NCI-H128 (cell line): ENCODE data around the gene BBS9.
"Not testable (repeated sequence)": the region's sequence is repeated elsewhere in the genome, so short reads cannot be mapped to it uniquely, and the experiment has no call there.

ENCODE experiments used
- DNase-seq: peaks from one replicate; lab custom pipeline; 2025; ENCODE audit not compliant: unreplicated experiment; lab: John Stamatoyannopoulos, UW

The BBS9 gene

DNA sequence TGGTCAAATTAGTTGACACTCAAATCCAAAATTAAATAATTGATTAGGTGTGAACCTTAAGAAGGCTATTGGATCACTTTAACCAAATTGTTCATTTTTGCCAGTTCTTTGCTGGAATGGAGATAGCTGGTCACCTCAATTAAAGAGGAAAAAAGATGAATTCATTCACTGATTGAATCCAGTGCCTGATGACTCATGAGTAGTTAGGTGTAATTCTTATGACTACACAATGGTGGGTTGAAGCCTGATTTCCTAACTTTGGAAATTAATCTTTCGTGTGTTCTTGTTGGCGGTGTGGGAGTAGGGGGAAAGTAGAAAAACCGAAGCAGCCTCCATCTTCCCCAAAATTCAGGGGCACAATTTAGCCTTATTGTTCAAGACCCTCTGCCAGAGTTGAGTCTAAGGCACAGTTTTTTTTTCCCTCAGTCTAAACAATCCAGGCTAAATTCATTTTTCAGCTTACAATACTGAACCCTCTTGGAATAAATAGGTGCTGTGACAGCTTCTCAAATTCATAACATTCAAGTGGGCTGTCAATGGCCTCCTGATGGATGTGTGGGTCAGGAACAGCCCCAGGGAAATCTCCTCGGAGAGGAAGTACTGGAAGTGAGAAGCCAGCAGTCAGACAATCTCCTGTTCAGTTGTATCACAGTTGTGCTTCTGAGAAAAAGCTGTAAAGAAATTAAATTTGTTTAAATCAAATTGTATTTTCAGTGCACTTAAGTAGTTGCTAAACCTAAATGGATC lies 356.6 kb downstream of the BBS9 start:
- no peak for DNase-seq

DNA sequence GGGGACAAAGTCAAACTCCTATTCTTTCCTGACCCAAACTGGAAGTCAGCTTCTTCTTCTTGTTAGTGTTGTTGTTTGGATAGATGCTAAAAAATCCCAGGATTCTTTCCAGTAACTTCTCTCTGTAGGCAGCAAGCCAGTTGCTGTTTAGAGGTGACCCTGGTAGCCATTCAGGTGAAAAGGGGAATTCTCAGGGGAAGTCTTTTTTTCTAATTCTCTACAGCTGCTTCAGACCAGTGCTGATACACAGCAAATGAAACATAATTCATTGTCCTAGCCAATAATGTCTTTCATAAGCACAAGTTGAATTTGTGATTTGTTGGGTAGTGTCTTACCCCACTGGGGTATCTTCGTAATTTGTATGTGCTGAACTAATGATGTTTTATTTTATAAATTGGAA lies 357.3 kb downstream of the BBS9 start:
- no peak for DNase-seq

DNA sequence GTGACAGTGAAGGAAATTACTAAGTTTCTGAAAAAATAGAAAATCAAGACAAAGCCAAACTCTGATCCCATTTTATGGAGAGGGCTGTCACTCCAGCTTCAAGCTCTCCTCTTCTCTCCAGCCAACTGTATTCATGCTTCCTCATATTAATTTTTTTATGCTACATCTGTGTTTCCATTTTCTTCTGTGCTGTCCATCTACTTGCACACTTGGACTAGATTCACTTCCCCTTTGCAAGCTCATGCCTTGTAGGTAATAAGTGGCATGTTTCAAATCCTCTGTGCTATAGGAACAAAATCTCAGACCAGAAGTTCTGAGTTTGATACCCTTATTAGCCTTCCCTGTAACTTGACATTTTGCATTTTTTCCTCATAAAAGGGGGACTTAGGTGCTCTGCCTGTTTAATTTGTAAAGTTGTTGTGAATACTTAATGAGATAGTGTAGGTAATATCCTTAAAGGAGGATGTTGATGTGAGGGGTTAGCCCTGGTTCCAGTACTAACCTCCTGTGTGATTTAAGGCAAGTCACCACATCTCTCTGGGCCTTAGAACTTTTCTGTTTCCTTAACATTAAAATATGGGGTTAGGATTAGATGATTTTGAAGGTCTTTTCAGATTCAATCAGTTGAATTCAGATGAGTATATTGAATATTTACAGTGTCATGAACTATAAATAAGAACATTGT lies 358.8 kb downstream of the BBS9 start:
- no peak for DNase-seq

DNA sequence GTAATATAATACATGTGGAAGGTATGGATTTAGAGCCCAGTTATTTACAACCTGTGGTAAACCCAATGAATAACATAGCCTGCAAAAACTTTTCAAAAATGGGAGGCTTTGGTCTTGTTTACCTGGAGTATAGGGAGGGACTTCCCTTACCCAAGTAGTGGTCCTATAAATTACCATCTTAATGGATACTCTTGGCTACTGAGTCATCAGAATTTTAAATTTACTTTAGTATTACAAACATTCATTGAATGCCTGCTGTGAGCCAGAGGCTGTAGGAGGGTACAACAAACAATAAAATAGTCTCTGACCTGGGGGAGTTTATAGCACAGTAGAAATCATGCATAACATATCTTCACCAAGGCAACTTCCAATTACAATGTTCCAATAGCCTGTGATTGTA lies 365.1 kb downstream of the BBS9 start:
- DNase-seq, result no peak

DNA sequence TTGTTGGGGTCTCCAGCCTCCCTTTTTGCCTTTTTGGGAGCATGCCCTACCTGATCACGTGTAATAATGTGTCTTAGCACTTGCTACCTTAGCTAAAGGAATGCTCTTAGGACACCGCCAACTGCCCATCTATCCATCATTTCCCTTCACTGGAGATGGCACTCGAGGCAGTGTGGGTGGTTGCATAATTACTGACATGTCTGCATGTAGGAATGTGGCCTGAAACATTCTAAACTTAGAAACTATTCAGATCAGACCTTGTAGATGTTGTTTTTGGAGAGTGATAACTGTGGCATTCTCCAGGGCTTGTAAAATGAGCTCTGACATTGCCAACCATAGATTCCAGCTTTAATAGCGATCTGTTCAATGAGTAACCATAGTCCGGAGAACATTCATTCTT lies 365.8 kb downstream of the BBS9 start:
- DNase-seq, result no peak

DNA sequence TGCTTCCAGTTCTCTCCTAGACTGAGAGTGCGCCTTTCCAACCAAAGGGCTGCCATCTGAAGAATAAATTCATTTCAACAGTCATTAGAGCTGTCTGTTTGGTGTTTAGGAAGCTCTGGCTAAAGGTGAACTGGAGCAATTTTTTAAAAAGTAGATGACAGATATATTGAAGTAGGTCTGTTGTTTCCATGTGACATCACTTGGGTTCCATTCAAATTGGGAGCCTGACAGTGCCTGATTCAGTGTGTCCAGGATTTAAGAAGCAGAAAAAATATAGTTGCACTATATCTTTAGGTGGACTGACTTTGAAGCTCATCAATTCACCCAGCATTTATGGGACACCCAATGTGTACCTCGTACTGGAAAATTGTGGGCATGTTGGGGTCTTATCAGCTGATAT lies 367.7 kb downstream of the BBS9 start:
- DNase-seq, result no peak

DNA sequence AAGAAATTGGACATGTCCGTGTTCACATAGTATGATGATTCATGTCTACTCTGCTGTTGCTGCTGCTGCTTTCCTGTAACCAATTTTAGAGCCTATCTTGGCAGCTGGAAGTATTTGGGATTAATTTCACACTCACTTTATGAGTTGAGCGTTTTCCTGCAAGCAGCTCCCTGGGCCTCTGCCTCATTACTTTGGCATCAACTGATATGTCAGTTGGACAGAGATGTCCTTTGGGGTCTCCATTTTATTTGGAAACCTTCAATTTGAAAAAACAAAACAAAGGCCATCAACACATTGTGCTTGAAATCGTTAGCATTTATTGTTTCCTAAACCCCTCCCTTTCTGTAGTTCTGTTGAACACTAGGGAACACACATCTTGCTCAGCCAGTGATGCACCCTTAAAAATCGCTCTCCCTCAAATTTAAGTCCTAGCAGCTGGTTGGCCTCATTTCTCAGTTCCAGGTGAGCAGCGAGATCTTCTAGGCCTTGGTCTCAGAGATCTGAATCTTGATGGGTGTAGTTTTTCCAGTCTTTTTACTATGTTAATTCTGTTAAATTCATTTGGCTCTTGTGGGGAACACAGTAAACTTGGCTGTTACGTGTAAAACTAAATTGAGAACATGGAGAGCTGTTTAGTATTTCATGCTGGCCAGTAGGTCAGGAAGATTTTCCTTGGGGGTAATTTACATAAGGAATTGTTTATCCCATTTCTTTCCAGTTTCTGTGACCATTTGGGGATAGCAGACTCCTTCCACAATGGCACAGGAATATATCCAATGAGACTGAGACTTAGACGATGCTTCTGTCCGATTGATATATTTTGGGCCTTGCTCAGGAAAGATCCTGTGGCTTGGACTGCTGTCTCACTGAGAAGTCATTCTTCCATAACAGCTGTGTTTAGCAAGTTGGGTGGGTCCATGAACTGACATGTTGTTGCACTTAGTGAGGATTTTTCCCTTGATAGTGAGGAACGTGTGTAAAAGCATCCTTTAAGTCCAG lies 371.6 kb downstream of the BBS9 start:
- no peak for DNase-seq

DNA sequence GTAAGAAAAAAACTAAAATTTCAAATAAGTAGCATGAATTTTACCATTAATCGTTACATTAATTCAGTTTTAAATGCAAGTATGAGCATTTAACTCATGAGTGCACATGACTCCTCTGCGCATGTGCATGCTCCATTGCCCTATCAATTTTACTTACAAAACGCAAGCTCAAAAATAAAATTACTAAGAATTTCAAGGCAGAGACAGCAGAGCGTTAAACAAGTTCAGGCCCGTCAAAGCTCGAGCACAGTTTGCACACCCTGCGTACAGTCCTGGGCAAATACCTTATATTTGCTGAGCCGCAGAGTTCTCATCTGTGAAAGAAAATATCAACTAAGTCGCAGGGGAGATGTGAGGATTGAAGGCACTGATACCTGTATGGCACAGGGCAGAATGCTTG lies 373.6 kb downstream of the BBS9 start:
- no peak for DNase-seq

DNA sequence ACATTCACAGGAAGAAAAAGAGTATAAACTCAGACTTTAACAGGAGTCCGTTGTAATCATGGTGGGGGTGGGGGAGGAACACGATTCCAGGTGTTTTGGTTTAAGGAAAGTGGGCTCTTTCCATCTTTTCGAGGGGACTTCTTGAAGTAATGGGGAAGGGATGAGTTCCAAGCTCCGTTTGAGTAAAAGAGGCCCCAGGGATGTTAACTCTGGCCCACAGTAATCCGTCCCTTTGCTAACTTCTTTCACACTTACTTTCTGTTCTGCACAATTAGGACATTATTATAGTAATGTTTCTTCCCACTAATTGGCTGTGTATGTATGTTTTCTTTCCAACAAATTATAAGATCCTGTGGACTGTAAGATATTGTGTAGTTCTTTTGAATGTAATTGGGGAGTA lies 374.4 kb downstream of the BBS9 start:
- no peak for DNase-seq

DNA sequence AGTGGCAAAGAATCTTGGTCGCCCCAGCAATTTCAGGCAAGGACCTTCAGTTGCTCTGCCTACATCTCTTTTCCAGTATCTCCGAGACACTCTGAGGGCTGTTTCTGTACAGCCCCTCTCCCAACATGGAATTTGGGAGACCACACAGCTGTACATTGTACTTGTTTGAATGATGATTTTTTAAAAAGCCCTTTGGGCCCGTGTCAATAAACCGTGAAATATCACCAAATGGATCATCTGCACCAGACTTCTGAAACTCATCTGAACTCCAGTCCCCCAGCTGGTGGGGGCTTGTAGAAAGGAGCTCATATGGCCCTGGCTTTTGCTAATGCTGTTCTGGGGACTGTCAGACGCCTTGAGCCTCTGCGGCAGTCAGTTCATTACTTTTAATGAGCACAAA lies 374.9 kb downstream of the BBS9 start:
- no peak for DNase-seq

DNA sequence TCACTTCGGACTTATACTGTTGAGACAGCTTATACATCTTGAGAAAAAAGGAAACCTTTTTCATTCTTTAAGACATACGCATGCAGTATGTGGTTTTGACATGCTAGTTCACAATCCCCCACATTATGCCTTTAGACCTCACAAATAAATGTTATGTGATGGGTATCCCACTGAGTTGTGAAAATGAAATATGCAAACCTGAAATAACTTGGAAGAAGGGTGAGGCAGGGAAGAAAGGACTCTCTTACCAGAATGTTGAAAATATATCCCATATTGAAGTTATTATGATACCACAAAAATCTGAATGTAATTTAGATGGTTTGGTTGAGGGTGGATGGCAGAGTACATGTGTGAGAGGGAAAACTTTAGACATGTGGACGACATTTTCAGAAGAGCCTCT lies 379.8 kb downstream of the BBS9 start:
- no peak for DNase-seq

DNA sequence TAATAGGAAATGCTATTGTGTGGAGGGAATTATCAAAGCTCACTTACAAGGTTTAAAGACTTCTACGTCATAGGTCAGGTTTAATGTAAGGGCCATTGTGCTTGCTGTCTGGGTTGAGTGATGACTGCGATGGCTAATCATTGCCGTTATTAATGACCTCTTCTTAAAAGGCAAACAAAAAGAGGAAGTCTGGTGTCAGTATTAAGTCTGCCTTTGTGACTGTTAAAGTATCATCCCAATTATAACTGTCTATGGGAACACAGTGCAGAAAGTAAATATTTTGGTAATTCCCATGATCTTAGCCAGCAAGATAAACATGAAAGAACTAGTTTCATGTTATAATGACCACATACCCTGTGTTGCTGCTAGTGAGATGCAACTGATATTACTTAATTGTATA lies 382.4 kb downstream of the BBS9 start:
- DNase-seq, result no peak

DNA sequence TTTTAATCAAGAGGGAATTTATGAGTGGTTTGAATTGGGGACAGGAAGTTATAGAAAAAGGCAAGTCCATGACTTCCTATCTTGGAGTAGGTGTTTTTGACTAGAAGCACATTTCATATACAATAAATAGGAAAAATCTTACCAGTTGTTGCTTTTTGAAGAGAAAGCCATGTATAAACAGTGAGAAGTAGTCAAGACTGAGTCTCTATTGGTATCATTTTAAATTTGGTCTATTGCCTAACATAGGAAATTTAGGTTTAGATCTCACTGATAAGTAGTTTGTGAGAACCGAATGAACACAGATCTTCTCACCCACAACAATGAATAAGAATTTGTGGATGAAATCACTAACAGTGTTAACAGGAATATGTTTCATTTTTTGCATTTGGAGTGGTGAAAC lies 387.2 kb downstream of the BBS9 start:
- DNase-seq, result no peak

DNA sequence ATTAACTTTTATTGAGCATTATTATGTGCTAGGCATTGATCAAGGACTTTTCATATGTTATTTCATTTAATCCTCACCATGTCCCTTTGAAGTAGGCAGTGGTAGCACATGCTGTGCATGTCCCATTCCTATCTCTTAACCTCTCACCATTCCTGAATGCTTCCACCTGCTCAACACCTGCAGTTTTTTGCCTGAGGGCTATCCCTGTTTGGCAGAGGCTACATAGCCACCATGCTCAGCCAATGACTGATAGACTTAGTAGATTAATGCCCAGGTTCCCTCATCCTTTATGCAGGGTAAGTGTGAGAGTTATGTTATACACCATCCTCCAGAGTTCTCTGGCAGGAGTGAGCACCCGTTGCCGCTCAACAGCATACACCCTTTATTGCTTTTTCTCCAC lies 387.8 kb downstream of the BBS9 start:
- no peak for DNase-seq

DNA sequence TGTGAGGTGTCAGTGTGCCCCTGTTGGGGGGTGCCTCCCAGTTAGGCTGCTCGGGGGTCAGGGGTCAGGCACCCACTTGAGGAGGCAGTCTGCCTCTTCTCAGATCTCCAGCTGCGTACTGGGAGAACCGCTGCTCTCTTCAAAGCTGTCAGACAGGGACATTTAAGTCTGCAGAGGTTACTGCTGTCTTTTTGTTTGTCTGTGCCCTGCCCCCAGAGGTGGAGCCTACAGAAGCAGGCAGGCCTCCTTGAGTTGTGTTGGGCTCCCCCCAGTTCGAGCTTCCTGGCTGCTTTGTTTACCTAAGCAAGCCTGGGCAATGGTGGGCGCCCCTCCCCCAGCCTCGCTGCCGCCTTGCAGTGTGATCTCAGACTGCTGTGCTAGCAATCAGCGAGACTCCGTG lies 397.6 kb downstream of the BBS9 start:
- DNase-seq, result not testable (repeated sequence)

DNA sequence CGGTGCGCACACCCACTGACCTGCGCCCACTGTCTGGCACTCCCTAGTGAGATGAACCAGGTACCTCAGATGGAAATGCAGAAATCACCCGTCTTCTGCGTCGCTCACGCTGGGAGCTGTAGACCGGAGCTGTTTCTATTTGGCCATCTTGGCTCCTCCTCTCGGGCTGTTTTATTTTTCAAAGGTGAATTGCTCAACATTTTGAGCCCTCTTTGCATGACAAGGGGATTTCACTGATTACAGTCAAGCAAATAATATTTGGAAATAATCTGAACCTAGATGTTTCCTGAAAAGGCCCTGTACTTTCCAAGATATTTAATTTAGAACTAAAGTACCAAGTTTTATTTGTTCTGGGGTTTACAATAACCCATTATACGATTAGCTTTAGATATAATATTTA lies 398.2 kb downstream of the BBS9 start:
- not testable (repeated sequence) for DNase-seq

DNA sequence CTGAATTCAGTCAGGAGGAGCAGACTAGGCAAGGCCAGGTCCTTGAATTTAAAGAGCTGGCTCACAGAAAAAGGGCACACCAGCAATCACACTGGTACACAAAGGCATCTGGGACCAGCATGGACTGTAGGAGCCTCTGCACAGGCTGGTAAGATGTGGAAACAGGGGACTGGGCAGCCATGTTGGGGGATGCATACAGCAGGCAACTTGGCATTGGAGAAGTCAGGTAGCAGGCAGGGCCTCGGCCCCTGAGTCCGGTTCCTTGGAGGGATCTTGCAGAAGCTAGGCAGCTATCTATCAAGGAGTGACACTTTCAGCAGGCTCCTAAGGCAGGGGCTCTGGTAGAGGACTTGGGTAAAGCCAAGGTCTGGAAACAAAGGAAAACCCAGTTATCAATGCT lies 399.7 kb downstream of the BBS9 start:
- no peak for DNase-seq

DNA sequence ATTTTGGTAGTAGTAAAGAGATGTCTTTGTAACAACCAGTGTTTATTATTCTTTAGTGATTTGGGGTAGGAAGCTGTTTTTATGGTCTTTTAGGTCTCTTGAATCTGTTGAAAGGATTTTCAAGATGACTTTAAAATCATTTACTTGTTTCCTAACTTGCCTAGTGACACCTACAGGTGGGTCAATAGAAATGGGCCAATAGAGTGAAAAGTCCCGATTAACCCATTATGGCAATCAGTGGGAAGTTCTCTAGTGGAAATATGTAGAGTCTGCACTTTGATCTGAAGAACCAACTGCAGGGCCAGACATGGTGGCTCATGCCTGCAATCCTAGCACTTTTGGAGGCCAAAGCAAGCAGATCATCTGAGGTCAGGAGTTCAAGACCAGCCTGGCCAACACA lies 401.3 kb downstream of the BBS9 start:
- no peak for DNase-seq

DNA sequence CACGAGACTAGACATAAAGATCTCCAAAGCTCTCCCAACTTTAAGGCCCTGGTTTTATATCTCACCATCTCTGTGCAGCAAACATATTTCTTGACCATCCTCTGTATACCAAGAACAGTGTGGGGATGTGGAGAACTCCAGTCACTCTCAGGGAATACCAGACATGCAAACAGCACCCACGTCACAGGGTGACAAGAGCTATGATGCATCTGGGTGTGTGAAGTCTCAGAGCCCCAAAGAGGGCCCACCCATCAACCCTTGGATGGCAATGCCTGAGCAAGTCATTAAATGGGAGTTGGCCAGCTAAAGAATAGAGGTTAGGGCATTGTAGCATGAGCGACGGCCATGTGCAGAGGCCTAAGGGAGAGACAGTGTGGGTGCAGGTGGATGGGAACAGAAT lies 402.5 kb downstream of the BBS9 start:
- no peak for DNase-seq

DNA sequence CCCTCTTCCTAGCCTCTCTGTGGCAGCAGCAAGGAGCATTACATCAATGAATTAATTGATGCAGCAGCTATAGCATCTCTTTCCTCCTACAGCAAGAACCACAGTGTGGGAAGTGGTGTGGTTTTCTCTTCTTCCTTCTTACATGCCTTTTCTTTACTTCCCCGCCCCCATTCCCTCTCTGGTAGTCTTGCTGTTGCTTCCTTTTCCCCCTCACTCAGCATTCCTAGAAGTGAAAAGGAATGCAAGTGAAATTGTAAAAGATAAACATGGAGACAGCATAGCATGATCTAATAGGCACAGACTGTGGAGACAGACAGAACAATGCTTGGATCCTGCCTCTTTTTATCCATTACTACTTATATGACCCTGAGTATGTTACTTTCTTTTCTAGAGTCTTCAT lies 405.5 kb downstream of the BBS9 start:
- DNase-seq, result no peak

DNA sequence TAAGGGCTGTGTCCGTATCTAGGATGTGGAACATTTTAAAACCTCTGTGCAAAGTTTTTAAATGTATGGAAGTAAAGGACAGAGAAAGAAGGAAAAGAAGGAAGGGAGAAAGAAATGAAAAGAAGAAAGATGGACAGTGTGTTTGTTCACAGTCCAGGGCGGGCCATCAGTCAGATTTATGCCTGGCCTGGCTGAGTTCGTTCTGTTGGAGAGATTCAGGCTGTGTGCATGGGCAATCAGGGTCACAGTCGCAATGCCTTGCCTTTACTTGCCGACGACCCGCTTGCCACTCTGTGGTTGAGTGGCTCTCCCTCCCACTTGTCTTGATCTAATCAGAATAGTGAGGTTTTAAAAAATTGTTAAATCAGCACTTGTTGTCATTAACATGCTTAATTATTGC lies 406.6 kb downstream of the BBS9 start:
- DNase-seq, result no peak
